ENCODE measurements around the gene FAM131A. TPM values are rescaled to one million over a fixed set of nuclear protein-coding genes. Genes with fewer than 3 reads are reported as not detected.

Gene FAM131A
- total and polyA plus RNA-seq, 5 donors from 2014 or later = 2.0 to 13.8 (median 2.4) TPM

DNA sequence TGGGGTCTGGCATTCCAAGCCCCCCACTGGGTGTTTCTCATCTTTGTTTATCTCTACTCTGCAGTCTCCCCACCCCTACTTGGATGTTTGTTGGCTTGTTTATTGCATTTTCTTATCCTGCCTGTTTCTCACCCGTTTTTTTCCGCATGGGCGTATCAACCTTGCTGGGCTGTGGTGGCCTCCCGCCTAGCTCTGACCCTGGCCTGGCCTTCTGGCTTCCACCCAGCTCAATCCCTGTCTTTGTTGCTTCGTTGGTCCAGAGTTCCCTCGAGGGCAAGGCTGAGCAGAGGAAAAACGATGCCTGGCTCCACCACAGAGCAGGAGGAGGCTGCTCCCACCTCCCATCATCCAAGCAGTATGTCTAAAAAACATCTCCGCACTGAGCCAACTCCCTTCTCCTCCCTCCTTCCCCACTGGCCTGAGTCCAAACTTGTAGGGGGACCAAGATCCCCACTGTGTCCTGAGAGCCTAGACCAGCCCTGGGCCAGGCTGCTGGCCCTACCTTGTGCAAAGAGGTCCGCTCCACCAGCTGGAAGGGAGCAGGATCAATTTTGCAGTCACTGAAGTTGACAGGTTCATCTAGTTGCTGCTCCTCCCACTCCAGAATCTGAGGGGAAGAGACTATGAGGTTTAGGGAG, 14.2 kb downstream of the FAM131A start:
- no peak overlapping the region for H3K4me3 ChIP-seq (ENCODE audit: low read depth, low read length)
- ATAC-seq (ENCODE audit: low read depth in 2 of 2) (no peak), DNase-seq (no peak)
- H3K9me3 ChIP-seq (ENCODE audit: control insufficient read depth in 2 of 2, low read length in 2 of 2) = no peaks in the 10 kb centered on the region
- no peak overlapping the region for H3K27ac ChIP-seq (ENCODE audit: insufficient read depth, low read length, poor library complexity, severe bottlenecking)
- H3K4me1 ChIP-seq (ENCODE audit: control insufficient read depth, insufficient read depth, low read length, poor library complexity, severe bottlenecking) = peaks cover 4% of the 10 kb centered on the region
- H3K36me3 ChIP-seq (ENCODE audit: control insufficient read depth, insufficient read depth, low read length) = no peaks in the 10 kb centered on the region
- Mint-ChIP-seq H3K27ac (no peak overlapping the region), H3K36me3 (peaks cover 5% of the 10 kb centered on the region), H3K4me3 (no peak overlapping the region), H3K27me3 (peaks cover 4% of the 10 kb centered on the region), H3K9me3 (no peaks in the 10 kb centered on the region), H3K4me1 (no peaks in the 10 kb centered on the region)
- no peaks in the 10 kb centered on the region for H3K27me3 ChIP-seq (ENCODE audit: control insufficient read depth, insufficient read depth, low read length)

DNA sequence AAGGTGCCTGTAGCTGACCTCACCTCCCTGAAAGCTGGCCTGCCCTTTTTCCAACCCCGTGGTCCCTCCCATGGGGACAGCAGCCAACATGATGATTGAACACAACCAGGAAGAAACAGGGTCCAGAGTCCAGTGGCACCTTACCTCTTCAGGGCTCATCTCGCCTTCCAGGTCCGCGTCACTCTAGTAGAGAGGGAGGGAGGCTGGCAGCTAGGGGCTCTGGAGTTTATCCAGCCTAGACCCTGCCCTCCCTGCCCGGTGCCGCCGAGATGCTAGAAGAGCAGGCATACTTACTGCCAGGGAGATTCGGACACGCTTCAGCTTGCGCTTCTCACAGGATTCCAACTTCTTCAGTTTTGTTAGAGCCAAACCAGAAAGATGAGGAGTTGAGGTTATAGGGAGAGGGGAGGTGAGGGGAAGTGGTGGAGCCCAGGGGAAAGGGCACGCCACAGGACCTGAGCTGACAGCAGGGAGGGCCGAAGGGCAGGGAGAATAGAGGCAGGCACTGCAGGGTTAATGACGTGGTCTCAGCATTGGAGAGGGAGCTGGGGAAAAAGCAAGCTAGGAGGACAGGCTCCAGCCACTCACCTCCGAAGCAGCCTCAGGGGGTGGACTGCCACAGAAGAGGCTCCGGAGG, 14.9 kb downstream of the FAM131A start:
- no peak overlapping the region for H3K4me3 ChIP-seq (ENCODE audit: low read depth, low read length)
- no peaks in the 10 kb centered on the region for H3K9me3 ChIP-seq (ENCODE audit: control insufficient read depth in 2 of 2, low read length in 2 of 2)
- H3K27me3 Mint-ChIP-seq = peaks cover 4% of the 10 kb centered on the region
- peaks cover 5% of the 10 kb centered on the region for H3K36me3 Mint-ChIP-seq
- H3K9me3 Mint-ChIP-seq = no peaks in the 10 kb centered on the region
- H3K27ac ChIP-seq (ENCODE audit: insufficient read depth, low read length, poor library complexity, severe bottlenecking) = no peak overlapping the region
- H3K4me1 ChIP-seq (ENCODE audit: control insufficient read depth, insufficient read depth, low read length, poor library complexity, severe bottlenecking) = peaks cover 4% of the 10 kb centered on the region
- peak overlapping the region in 1 of 4 donors; percentile 15 for H3K4me3 Mint-ChIP-seq
- DNase-seq (no peak), ATAC-seq (ENCODE audit: low read depth in 2 of 2) (no peak)
- no peaks in the 10 kb centered on the region for H3K4me1 Mint-ChIP-seq
- no peaks in the 10 kb centered on the region for H3K27me3 ChIP-seq (ENCODE audit: control insufficient read depth, insufficient read depth, low read length)
- peak overlapping the region in 1 of 3 donors; percentile 11 for H3K27ac Mint-ChIP-seq
- no peaks in the 10 kb centered on the region for H3K36me3 ChIP-seq (ENCODE audit: control insufficient read depth, insufficient read depth, low read length)

DNA sequence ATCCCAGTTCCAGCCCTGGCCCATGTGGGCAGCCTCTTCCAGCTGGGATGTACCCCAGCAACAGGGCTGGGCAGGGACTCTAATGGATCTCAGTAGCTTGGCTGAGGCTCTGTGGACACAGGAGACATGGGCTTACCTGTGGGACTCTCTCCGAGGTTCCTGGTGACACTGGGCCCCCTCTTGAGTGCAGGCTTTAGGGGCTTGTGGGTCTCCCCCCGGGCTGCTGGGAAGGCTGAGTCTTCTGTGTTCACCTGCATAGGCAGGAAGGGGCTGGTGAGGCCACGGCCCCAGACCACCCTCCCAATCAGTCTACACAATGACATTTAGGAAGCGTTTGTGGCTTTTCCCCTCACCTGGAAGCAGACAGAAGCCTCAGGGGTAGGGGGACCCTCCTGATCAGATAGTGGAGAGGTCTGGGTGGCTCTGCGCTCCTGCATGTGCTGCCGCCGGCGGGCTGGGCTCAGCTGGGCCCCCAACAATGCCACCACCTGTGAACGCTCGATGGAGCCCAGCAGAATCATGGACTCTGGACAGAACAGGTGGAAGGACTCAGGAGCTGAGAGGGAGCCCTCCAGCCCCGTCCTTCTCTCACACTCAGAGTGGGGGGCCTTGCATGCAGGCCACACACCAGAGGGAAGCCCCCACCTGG, 15.6 kb downstream of the FAM131A start:
- no peak overlapping the region for H3K4me3 ChIP-seq (ENCODE audit: low read depth, low read length)
- no peaks in the 10 kb centered on the region for H3K4me1 Mint-ChIP-seq
- no peaks in the 10 kb centered on the region for H3K9me3 Mint-ChIP-seq
- no peak overlapping the region for H3K27ac Mint-ChIP-seq
- H3K27ac ChIP-seq (ENCODE audit: insufficient read depth, low read length, poor library complexity, severe bottlenecking) = no peak overlapping the region
- no peaks in the 10 kb centered on the region for H3K36me3 ChIP-seq (ENCODE audit: control insufficient read depth, insufficient read depth, low read length)
- H3K9me3 ChIP-seq (ENCODE audit: control insufficient read depth in 2 of 2, low read length in 2 of 2) = no peaks in the 10 kb centered on the region
- peaks cover 4% of the 10 kb centered on the region for H3K27me3 Mint-ChIP-seq
- no peaks in the 10 kb centered on the region for H3K27me3 ChIP-seq (ENCODE audit: control insufficient read depth, insufficient read depth, low read length)
- H3K4me3 Mint-ChIP-seq = no peak overlapping the region
- no peak for DNase-seq
- peaks cover 5% of the 10 kb centered on the region for H3K36me3 Mint-ChIP-seq
- ATAC-seq (ENCODE audit: low read depth in 2 of 2) = no peak
- peaks cover 4% of the 10 kb centered on the region for H3K4me1 ChIP-seq (ENCODE audit: control insufficient read depth, insufficient read depth, low read length, poor library complexity, severe bottlenecking)

DNA sequence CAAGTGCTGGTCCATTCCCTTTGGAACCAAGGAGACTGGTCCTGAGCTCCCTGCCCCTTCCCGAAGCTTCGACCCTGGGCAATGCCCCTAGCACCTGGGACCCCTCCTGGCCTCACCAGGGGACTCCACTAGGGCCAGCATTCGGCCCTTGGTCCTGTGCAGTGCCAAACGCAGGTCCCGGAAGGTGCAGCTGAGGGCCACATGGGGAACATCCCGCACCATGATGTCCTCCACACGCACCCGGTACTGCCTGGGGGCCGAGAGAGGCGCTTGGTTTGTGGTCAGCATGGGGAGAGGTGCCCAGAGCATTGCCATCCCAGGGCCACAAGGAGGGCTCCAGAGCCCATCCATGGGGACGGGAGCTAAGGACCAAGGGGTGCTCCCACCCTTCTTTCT, 16.1 kb downstream of the FAM131A start:
- Mint-ChIP-seq H3K27me3 (peaks cover 4% of the 10 kb centered on the region), H3K27ac (no peak overlapping the region), H3K4me1 (no peaks in the 10 kb centered on the region), H3K36me3 (peaks cover 5% of the 10 kb centered on the region), H3K9me3 (no peaks in the 10 kb centered on the region), H3K4me3 (no peak overlapping the region)
- Histone ChIP-seq H3K27ac (ENCODE audit: insufficient read depth, low read length, poor library complexity, severe bottlenecking) (no peak overlapping the region), H3K36me3 (ENCODE audit: control insufficient read depth, insufficient read depth, low read length) (no peaks in the 10 kb centered on the region), H3K4me1 (ENCODE audit: control insufficient read depth, insufficient read depth, low read length, poor library complexity, severe bottlenecking) (peaks cover 4% of the 10 kb centered on the region), H3K9me3 (ENCODE audit: control insufficient read depth in 2 of 2, low read length in 2 of 2) (no peaks in the 10 kb centered on the region), H3K4me3 (ENCODE audit: low read depth, low read length) (no peak overlapping the region), H3K27me3 (ENCODE audit: control insufficient read depth, insufficient read depth, low read length) (no peaks in the 10 kb centered on the region)
- ATAC-seq (ENCODE audit: low read depth in 2 of 2) (no peak), DNase-seq (no peak)

DNA sequence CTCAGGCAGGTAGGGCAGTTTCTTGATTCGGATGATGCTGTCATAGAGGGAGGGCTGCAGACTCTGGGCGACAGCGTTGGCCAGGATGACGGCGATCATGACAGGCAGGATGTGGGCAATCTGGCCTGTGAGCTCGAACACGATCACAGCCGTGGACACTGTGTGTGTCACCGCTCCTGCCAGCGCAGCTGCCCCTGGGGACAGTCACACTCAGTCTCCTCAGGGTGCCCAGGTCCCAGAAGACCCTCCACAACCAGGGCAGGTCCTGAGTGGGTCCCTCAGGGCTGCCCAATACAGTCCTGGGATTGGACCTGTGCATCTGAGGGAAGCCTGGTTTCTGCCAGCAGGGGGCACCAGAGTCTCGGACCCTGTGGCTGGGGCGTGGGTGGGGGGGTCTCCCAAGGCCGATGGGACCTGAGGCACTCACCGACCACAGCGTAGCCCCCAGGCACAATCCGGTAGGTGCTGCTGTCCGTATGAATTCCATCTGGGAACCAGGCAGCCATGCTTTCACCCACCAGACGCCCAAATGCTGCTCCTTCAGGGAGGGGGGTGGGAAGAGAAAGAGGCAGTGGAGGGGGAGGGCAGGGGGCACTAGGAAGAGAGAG, 16.8 kb downstream of the FAM131A start:
- Histone ChIP-seq H3K27me3 (ENCODE audit: control insufficient read depth, insufficient read depth, low read length) (no peaks in the 10 kb centered on the region), H3K4me3 (ENCODE audit: low read depth, low read length) (no peak overlapping the region), H3K27ac (ENCODE audit: insufficient read depth, low read length, poor library complexity, severe bottlenecking) (no peak overlapping the region), H3K9me3 (ENCODE audit: control insufficient read depth in 2 of 2, low read length in 2 of 2) (no peaks in the 10 kb centered on the region), H3K4me1 (ENCODE audit: control insufficient read depth, insufficient read depth, low read length, poor library complexity, severe bottlenecking) (peaks cover 4% of the 10 kb centered on the region), H3K36me3 (ENCODE audit: control insufficient read depth, insufficient read depth, low read length) (no peaks in the 10 kb centered on the region)
- Mint-ChIP-seq H3K27me3 (peaks cover 4% of the 10 kb centered on the region), H3K27ac (no peak overlapping the region), H3K9me3 (no peaks in the 10 kb centered on the region), H3K36me3 (peaks cover 5% of the 10 kb centered on the region), H3K4me1 (no peaks in the 10 kb centered on the region), H3K4me3 (no peak overlapping the region)
- ATAC-seq (ENCODE audit: low read depth in 2 of 2) (peak; percentile 61 to 73), DNase-seq (peak; percentile 40 to 46 (median 45))

DNA sequence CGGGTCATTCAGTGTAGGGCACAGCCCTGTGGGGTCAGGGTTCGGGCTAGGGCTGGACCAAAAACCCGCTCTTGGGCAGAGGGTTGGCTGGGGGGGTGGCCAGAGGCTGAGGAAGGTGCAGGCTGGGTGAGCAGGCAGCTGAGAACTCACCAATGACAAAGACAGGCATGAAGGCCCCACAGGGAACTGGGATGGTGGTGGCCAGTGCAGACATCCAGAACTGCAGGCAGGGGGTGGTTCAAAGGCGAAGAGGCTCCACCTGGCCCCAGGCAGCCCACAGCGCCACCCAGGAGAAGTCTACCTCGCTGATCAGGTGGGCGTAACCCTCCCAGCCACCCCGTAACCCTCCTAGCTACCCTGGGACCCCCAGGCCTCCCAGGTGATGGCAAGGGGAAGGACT, 17.4 kb downstream of the FAM131A start:
- Mint-ChIP-seq H3K4me1 (no peaks in the 10 kb centered on the region), H3K9me3 (no peaks in the 10 kb centered on the region), H3K27me3 (peaks cover 4% of the 10 kb centered on the region), H3K36me3 (peaks cover 5% of the 10 kb centered on the region), H3K27ac (no peak overlapping the region), H3K4me3 (peak overlapping the region in 1 of 4 donors; percentile 80)
- DNase-seq (no peak), ATAC-seq (ENCODE audit: low read depth in 2 of 2) (no peak)
- Histone ChIP-seq H3K9me3 (ENCODE audit: control insufficient read depth in 2 of 2, low read length in 2 of 2) (no peaks in the 10 kb centered on the region), H3K27ac (ENCODE audit: insufficient read depth, low read length, poor library complexity, severe bottlenecking) (no peak overlapping the region), H3K4me3 (ENCODE audit: low read depth, low read length) (no peak overlapping the region), H3K4me1 (ENCODE audit: control insufficient read depth, insufficient read depth, low read length, poor library complexity, severe bottlenecking) (peaks cover 4% of the 10 kb centered on the region), H3K36me3 (ENCODE audit: control insufficient read depth, insufficient read depth, low read length) (no peaks in the 10 kb centered on the region), H3K27me3 (ENCODE audit: control insufficient read depth, insufficient read depth, low read length) (no peaks in the 10 kb centered on the region)

DNA sequence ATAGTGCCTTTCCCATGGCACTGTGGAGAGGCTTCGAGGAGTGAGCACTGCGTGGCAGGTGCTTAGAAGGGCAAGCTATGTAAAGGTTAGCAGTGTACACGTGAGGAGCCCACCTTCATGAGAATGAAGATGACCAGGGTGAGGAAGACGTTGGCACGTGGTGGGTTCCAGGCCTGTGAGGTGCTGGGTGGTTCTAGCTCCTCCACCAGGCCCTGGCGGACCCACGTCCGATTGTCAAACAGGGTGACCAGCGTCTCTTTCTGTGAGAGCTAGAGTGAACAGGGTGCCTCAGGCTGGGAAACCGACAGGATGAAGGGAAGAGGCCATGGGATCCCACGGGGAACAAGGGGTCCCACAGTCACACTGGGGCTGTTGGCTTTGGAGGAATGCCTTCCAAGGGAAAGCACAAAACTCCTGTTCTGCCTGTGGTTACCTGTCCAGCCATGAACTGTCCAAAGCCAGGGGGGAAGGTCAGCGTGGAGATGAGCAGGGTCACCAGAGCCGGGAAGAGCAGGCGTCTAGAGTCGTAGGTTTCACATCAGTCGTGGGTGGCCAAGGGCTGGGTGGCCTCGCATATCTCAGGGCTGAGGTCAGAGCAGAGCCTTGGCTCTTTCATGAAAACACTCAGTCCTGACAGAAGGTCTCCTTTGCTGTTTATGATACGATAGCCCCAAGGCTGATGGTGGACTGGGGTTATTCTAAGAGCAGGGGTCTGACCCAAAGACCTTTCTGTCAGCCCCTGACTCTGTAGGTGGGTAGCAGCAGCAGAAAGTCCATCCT, 18.1 kb downstream of the FAM131A start:
- peak overlapping the region in 1 of 4 donors; percentile 80 for H3K4me3 Mint-ChIP-seq
- Histone ChIP-seq H3K36me3 (ENCODE audit: control insufficient read depth, insufficient read depth, low read length) (no peaks in the 10 kb centered on the region), H3K4me3 (ENCODE audit: low read depth, low read length) (no peak overlapping the region), H3K27me3 (ENCODE audit: control insufficient read depth, insufficient read depth, low read length) (no peaks in the 10 kb centered on the region), H3K9me3 (ENCODE audit: control insufficient read depth in 2 of 2, low read length in 2 of 2) (no peaks in the 10 kb centered on the region), H3K27ac (ENCODE audit: insufficient read depth, low read length, poor library complexity, severe bottlenecking) (no peak overlapping the region), H3K4me1 (ENCODE audit: control insufficient read depth, insufficient read depth, low read length, poor library complexity, severe bottlenecking) (peaks cover 5% of the 10 kb centered on the region)
- H3K4me1 Mint-ChIP-seq = peaks cover 0 to 6% (median 4%) of the 10 kb centered on the region in 4 donors
- H3K9me3 Mint-ChIP-seq = no peaks in the 10 kb centered on the region
- peaks cover 5% of the 10 kb centered on the region for H3K36me3 Mint-ChIP-seq
- H3K27ac Mint-ChIP-seq = no peak overlapping the region
- ATAC-seq (ENCODE audit: low read depth in 2 of 2) = no peak
- DNase-seq = no peak
- H3K27me3 Mint-ChIP-seq = peaks cover 4% of the 10 kb centered on the region

All from CD4-positive, CD25-positive, alpha-beta regulatory T cell (primary cell).